Activated CD4-positive, alpha-beta memory T cell treated with anti-CD3 and anti-CD28 coated beads for 36 hours (primary cell): Measurements from ENCODE around the gene NAALADL1. TPM values are rescaled to one million over a fixed set of nuclear protein-coding genes. Genes with fewer than 3 reads are reported as not detected.
A peak's percentile ranks its signal among the peaks of the same experiment; 100 is the strongest.
"Not testable (repeated sequence)": the region's sequence is repeated elsewhere in the genome, so short reads cannot be mapped to it uniquely, and the experiment has no call there.

ENCODE experiments used
- CTCF ChIA-PET: fragments of 350-600 bp; sonication (Branson Sonifier 250); formaldehyde crosslinking; loops from one replicate; lab custom pipeline; 2021; ENCODE audit warnings: antibody characterized with exemption, inconsistent platforms; lab: Charles Lee
- POLR2A ChIA-PET: fragments of 350-600 bp; sonication (Branson Sonifier 250); formaldehyde crosslinking; loops from one replicate; lab custom pipeline; 2021; ENCODE audit warnings: antibody characterized with exemption; lab: Charles Lee
- DNase-seq: peaks from one replicate; pipeline ENCODE4 v3.0.0-alpha.2; 2020
- H3K27ac Mint-ChIP-seq: one replicate; pipeline ENCODE4 v1.8.0; 2021; ENCODE audit warnings: mixed read lengths
- H3K27me3 Mint-ChIP-seq: one replicate; pipeline ENCODE4 v1.8.0; 2021; ENCODE audit warnings: mixed read lengths
- H3K36me3 Mint-ChIP-seq: one replicate; pipeline ENCODE4 v1.8.0; 2021; ENCODE audit warnings: mixed read lengths
- H3K4me1 Mint-ChIP-seq: one replicate; pipeline ENCODE4 v1.8.0; 2021; ENCODE audit warnings: low read depth, mixed read lengths
- H3K4me3 Mint-ChIP-seq: one replicate; pipeline ENCODE4 v1.8.0; 2021; ENCODE audit warnings: mild to moderate bottlenecking, mixed read lengths
- H3K9me3 Mint-ChIP-seq: one replicate; pipeline ENCODE4 v1.8.0; 2021; ENCODE audit warnings: mixed read lengths
- intact Hi-C: fragments of 100-400 bp; cut with micrococcal nuclease; formaldehyde crosslinking; loops from one replicate; pipeline ENCODE4 v1.15.1; 2023
- microRNA-seq: library from miRNA; unstranded; fragments of <30 nt; microRNA quantifications from one replicate; pipeline ENCODE4 v1.2.0, GENCODE V29; 2022; ENCODE audit warnings: borderline number of aligned reads, borderline microRNAs expressed, borderline replicate concordance
- total RNA-seq, 2 experiments: library from RNA; stranded (reverse); gene quantifications; one replicate each; pipeline ENCODE4 v1.2.3, GENCODE V29; 2021

The NAALADL1 gene
- total RNA-seq, 2 experiments from 2014 or later = 13.8 to 15.2 TPM

- ChIA-PET CTCF (no interaction called here), POLR2A (interaction anchor here (0.7 kb wide), 1 partner anchor 41 kb away, joined by 3 read pairs; no protein-coding TSS in a partner anchor)
- Mint-ChIP-seq H3K27ac (no peak overlapping the region), H3K4me1 (peaks cover 1% of the 10 kb centered on the region), H3K36me3 (no peaks in the 10 kb centered on the region), H3K27me3 (no peaks in the 10 kb centered on the region), H3K4me3 (no peak overlapping the region), H3K9me3 (no peaks in the 10 kb centered on the region)
- no peak for DNase-seq
- intact Hi-C loops = no loop called here
Observed at GRCh38 chr11:65008016-65008415, 50.3 kb downstream of the NAALADL1 start.

- H3K36me3 Mint-ChIP-seq, intact Hi-C loops, POLR2A ChIA-PET, H3K4me3 Mint-ChIP-seq, H3K27me3 Mint-ChIP-seq, H3K4me1 Mint-ChIP-seq, H3K27ac Mint-ChIP-seq, DNase-seq, H3K9me3 Mint-ChIP-seq: not testable (repeated sequence)
- CTCF ChIA-PET = interaction anchor here (1.4 kb wide), 1 partner anchor 9 kb away, joined by 3 read pairs; no protein-coding TSS in a partner anchor
Observed at GRCh38 chr11:65003968-65004367, 54.4 kb downstream of the NAALADL1 start.

- ChIA-PET POLR2A (no interaction called here), CTCF (interaction anchor here (1.4 to 1.5 kb wide), 2 partner anchors 10 to 11 kb away, joined by 3 to 6 read pairs; partner anchors contain the start of gene ARL2)
- Mint-ChIP-seq H3K27ac (no peak overlapping the region), H3K4me3 (no peak overlapping the region), H3K9me3 (no peaks in the 10 kb centered on the region), H3K4me1 (peaks cover 8% of the 10 kb centered on the region), H3K36me3 (no peaks in the 10 kb centered on the region), H3K27me3 (no peaks in the 10 kb centered on the region)
- DNase-seq = no peak
- intact Hi-C loops = no loop called here
Observed at GRCh38 chr11:65003282-65003681, 55.1 kb downstream of the NAALADL1 start.

- ChIA-PET CTCF (interaction anchor here (1.4 to 1.5 kb wide), 2 partner anchors 10 to 12 kb away, joined by 3 to 6 read pairs; partner anchors contain the start of gene ARL2), POLR2A (no interaction called here)
- Mint-ChIP-seq H3K4me1 (peaks cover 11% of the 10 kb centered on the region), H3K27ac (no peak overlapping the region), H3K27me3 (no peaks in the 10 kb centered on the region), H3K4me3 (no peak overlapping the region), H3K9me3 (no peaks in the 10 kb centered on the region), H3K36me3 (no peaks in the 10 kb centered on the region)
- DNase-seq = no peak
- intact Hi-C loops = no loop called here
Observed at GRCh38 chr11:65002706-65003105, 55.6 kb downstream of the NAALADL1 start.

GRCh38 chr11:64999478-64999877 is 58.9 kb downstream of the NAALADL1 start:
- H3K36me3 Mint-ChIP-seq = no peaks in the 10 kb centered on the region
- no peak for DNase-seq
- H3K9me3 Mint-ChIP-seq = no peaks in the 10 kb centered on the region
- no peaks in the 10 kb centered on the region for H3K27me3 Mint-ChIP-seq
- POLR2A ChIA-PET = interaction anchor here (0.6 to 1.2 kb wide), 2 partner anchors 220 to 221 kb away, joined by 3 read pairs; partner anchors contain the start of gene SF1
- H3K4me3 Mint-ChIP-seq = no peak overlapping the region
- peaks cover 13% of the 10 kb centered on the region for H3K4me1 Mint-ChIP-seq
- intact Hi-C loops = no loop called here
- CTCF ChIA-PET = interaction anchor here (5.9 kb wide), 1 partner anchor 14 kb away, joined by 31 read pairs; the partner anchor contains the start of gene ARL2
- H3K27ac Mint-ChIP-seq = no peak overlapping the region

GRCh38 chr11:64998690-64999431 is 59.5 kb downstream of the NAALADL1 start:
- peaks cover 13% of the 10 kb centered on the region for H3K4me1 Mint-ChIP-seq
- POLR2A ChIA-PET = interaction anchor here (1.2 kb wide), 1 partner anchor 221 kb away, joined by 3 read pairs; the partner anchor contains the start of gene SF1
- peak overlapping the region; percentile 8 for H3K4me3 Mint-ChIP-seq
- CTCF ChIA-PET = interaction anchor here (0.7 to 5.9 kb wide), 2 partner anchors 15 to 27 kb away, joined by 3 to 31 read pairs; partner anchors contain the start of genes ARL2 and MAJIN
- no peaks in the 10 kb centered on the region for H3K27me3 Mint-ChIP-seq
- DNase-seq = peak; percentile 15
- H3K36me3 Mint-ChIP-seq = no peaks in the 10 kb centered on the region
- peak overlapping the region; percentile 66 for H3K27ac Mint-ChIP-seq
- H3K9me3 Mint-ChIP-seq = no peaks in the 10 kb centered on the region
- intact Hi-C loops = no loop called here

- Mint-ChIP-seq H3K4me1 (peaks cover 13% of the 10 kb centered on the region), H3K4me3 (peak overlapping the region; percentile 8), H3K9me3 (no peaks in the 10 kb centered on the region), H3K27me3 (no peaks in the 10 kb centered on the region), H3K36me3 (no peaks in the 10 kb centered on the region), H3K27ac (peak overlapping the region; percentile 66)
- intact Hi-C loops = no loop called here
- ChIA-PET CTCF (interaction anchor here (0.6 to 5.9 kb wide), 3 partner anchors 15 to 80 kb away, joined by 3 to 31 read pairs (median 4); partner anchors contain the start of genes ARL2 and MAJIN), POLR2A (no interaction called here)
- DNase-seq = peak; percentile 39
Observed at GRCh38 chr11:64998141-64998540, 60.2 kb downstream of the NAALADL1 start.

- Mint-ChIP-seq H3K36me3 (no peaks in the 10 kb centered on the region), H3K27me3 (no peaks in the 10 kb centered on the region), H3K4me3 (no peak within 1 kb of the TSS), H3K9me3 (no peaks in the 10 kb centered on the region), H3K27ac (no peak within 1 kb of the TSS), H3K4me1 (peaks cover 13% of the 10 kb centered on the region)
- intact Hi-C loops = no loop called here
- ChIA-PET CTCF (interaction anchor here (1.2 to 5.9 kb wide), 2 partner anchors 17 to 50 kb away, joined by 3 to 31 read pairs; partner anchors contain the start of gene ARL2), POLR2A (no interaction called here)
- DNase-seq = peak; percentile 20
Observed at GRCh38 chr11:64996710-64997380, 61.5 kb downstream of the NAALADL1 start, which contains the start of gene BATF2. BATF2 (minus strand) TSS chr11:64996971; CDS start chr11:64996914, 57 bp downstream.

- Mint-ChIP-seq H3K36me3 (no peaks in the 10 kb centered on the region), H3K27me3 (no peaks in the 10 kb centered on the region), H3K9me3 (no peaks in the 10 kb centered on the region), H3K4me1 (peaks cover 13% of the 10 kb centered on the region), H3K27ac (no peak overlapping the region), H3K4me3 (no peak overlapping the region)
- DNase-seq = no peak
- CTCF ChIA-PET = interaction anchor here (1.2 to 5.9 kb wide), 2 partner anchors 17 to 50 kb away, joined by 3 to 31 read pairs; partner anchors contain the start of gene ARL2
- POLR2A ChIA-PET = no interaction called here
- intact Hi-C loops = no loop called here
Observed at GRCh38 chr11:64996327-64996709, 62.0 kb downstream of the NAALADL1 start.

Small RNA genes lying within 50 kb of the gene (microRNA-seq; reads per million reads assigned to microRNA genes)
- not detected for gene MIR6879

Other genes with a start within 250 kb of the NAALADL1 start
- gene MEN1, start 248.0 kb downstream of the NAALADL1 start, total RNA-seq = 10 to 100 TPM; 31.3 to 32.2 TPM
- under 1 TPM; 0.39 to 0.69 TPM for gene CDC42BPG, start 213.9 kb downstream of the NAALADL1 start, total RNA-seq
- 100 to 1,000 TPM; 103 to 113 TPM for gene EHD1, start 179.9 kb downstream of the NAALADL1 start, total RNA-seq
- gene ATG2A, start 141.3 kb downstream of the NAALADL1 start, total RNA-seq = 10 to 100 TPM; 20.2 to 20.5 TPM
- 10 to 100 TPM in 1 of 2 experiments, 1 to 10 TPM in 1; 9.7 to 11.9 TPM for gene PPP2R5B, start 133.9 kb downstream of the NAALADL1 start, total RNA-seq
- under 1 TPM in 1 of 2 experiments, not detected in 1; 0.46 TPM for gene GPHA2, start 122.7 kb downstream of the NAALADL1 start, total RNA-seq
- gene MAJIN, start 86.4 kb downstream of the NAALADL1 start, total RNA-seq = under 1 TPM; 0.21 to 0.82 TPM
- under 1 TPM in 1 of 2 experiments, not detected in 1; 0.22 TPM for gene BATF2, start 61.6 kb downstream of the NAALADL1 start, total RNA-seq
- gene ARL2, start 44.4 kb downstream of the NAALADL1 start, total RNA-seq = 100 to 1,000 TPM; 104 to 109 TPM
- 10 to 100 TPM; 15.4 to 15.9 TPM for gene SNX15, start 31.1 kb downstream of the NAALADL1 start, total RNA-seq
- 10 to 100 TPM; 14.2 to 14.7 TPM for gene SAC3D1, start 17.3 kb downstream of the NAALADL1 start, total RNA-seq
- gene CDCA5, start 25.5 kb upstream of the NAALADL1 start, total RNA-seq = 100 to 1,000 TPM; 111 to 112 TPM
- 10 to 100 TPM; 28.3 to 31.3 TPM for gene ZFPL1, start 25.7 kb upstream of the NAALADL1 start, total RNA-seq
- gene VPS51, start 37.7 kb upstream of the NAALADL1 start, total RNA-seq = 10 to 100 TPM; 97.1 to 99.2 TPM
- gene TM7SF2, start 53.3 kb upstream of the NAALADL1 start, total RNA-seq = 10 to 100 TPM; 19.2 to 21.0 TPM
- gene ZNHIT2, start 59.1 kb upstream of the NAALADL1 start, total RNA-seq = 1 to 10 TPM; 9.3 to 9.7 TPM
- gene FAU, start 63.6 kb upstream of the NAALADL1 start, total RNA-seq = 1,000 to 10,000 TPM; 1,138 to 1,149 TPM
- gene MRPL49, start 63.8 kb upstream of the NAALADL1 start, total RNA-seq = 10 to 100 TPM; 48.5 to 52.5 TPM
- gene SYVN1, start 76.0 kb upstream of the NAALADL1 start, total RNA-seq = 10 to 100 TPM; 24.5 to 26.2 TPM
- not detected for gene SPDYC, start 111.7 kb upstream of the NAALADL1 start, total RNA-seq
- gene CAPN1, start 123.4 kb upstream of the NAALADL1 start, total RNA-seq = 100 to 1,000 TPM; 111 to 116 TPM
- 10 to 100 TPM; 62.9 to 66.9 TPM for gene POLA2, start 203.4 kb upstream of the NAALADL1 start, total RNA-seq